Activated naive CD8-positive, alpha-beta T cell treated with anti-CD3 and anti-CD28 coated beads, Interleukin-2, amount 50 U/mL, for 24 hours (primary cell): ENCODE data around the gene IL5RA.

Experiments used
- ATAC-seq: fragments of 150-1000 bp; cut with Tn5 transposase; one replicate; pipeline ENCODE4 v1.10.0; 2021
- DNase-seq: peaks from one replicate; pipeline ENCODE4 v3.0.0; 2021
- H3K27ac Mint-ChIP-seq: one replicate; pipeline ENCODE4 v1.8.0; 2021; ENCODE audit warnings: mild to moderate bottlenecking, mixed read lengths
- H3K27me3 Mint-ChIP-seq: one replicate; pipeline ENCODE4 v1.8.0; 2021; ENCODE audit warnings: mixed read lengths
- H3K36me3 Mint-ChIP-seq: one replicate; pipeline ENCODE4 v1.8.0; 2021; ENCODE audit warnings: low read depth, mixed read lengths
- H3K4me1 Mint-ChIP-seq: one replicate; pipeline ENCODE4 v1.8.0; 2021; ENCODE audit warnings: mixed read lengths
- H3K4me3 Mint-ChIP-seq: one replicate; pipeline ENCODE4 v1.8.0; 2021; ENCODE audit warnings: mild to moderate bottlenecking, moderate library complexity, mixed read lengths
- H3K9me3 Mint-ChIP-seq: one replicate; pipeline ENCODE4 v1.8.0; 2021; ENCODE audit warnings: mixed read lengths

Gene IL5RA

DNA sequence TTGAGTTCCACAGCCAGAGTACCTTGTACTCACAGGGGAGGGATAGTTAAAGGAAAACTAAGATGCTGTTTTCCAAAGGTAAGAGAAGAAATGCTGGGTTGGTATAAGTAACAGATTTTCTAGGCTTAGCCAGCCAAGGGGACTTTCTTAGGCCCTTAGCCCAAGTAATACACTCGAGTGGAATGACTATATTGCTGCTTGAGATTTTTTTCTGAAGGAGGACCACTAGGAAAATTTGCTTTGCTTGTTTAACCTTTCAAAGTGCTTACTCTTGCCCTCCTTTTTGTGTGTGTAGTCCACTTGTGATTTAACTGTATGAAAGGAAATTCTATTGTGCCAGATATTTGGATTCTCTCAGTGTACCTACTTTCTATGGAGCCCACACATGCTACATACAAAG is 50.5 kb downstream of the IL5RA start:
- Mint-ChIP-seq H3K4me3 (no peak overlapping the region), H3K27ac (no peak overlapping the region), H3K4me1 (no peaks in the 10 kb centered on the region), H3K9me3 (no peaks in the 10 kb centered on the region), H3K27me3 (no peaks in the 10 kb centered on the region), H3K36me3 (no peaks in the 10 kb centered on the region)
- DNase-seq = no peak
- no peak for ATAC-seq

DNA sequence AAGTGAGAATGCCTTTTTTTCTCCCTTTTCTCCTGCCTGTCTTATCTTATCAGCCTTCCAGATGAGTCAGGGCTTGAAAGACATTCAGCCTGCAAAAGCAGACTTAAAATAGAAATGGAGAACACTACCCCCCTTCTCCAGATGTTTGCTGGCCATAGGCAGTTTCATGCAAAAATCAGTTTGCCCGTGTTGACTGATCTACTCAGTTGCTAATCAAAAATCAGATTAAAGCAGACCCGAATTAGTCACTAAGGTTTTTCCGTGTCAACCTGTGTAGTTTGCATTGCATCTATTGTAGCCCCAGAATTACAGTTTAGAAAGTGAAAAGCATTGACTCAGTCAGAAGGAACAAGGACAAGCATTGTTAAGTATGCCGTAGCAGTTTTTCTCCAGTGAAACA is 56.2 kb downstream of the IL5RA start:
- Mint-ChIP-seq H3K9me3 (no peaks in the 10 kb centered on the region), H3K27ac (no peak overlapping the region), H3K4me1 (no peaks in the 10 kb centered on the region), H3K36me3 (no peaks in the 10 kb centered on the region), H3K27me3 (no peaks in the 10 kb centered on the region), H3K4me3 (no peak overlapping the region)
- DNase-seq (no peak), ATAC-seq (peak; percentile 49)

DNA sequence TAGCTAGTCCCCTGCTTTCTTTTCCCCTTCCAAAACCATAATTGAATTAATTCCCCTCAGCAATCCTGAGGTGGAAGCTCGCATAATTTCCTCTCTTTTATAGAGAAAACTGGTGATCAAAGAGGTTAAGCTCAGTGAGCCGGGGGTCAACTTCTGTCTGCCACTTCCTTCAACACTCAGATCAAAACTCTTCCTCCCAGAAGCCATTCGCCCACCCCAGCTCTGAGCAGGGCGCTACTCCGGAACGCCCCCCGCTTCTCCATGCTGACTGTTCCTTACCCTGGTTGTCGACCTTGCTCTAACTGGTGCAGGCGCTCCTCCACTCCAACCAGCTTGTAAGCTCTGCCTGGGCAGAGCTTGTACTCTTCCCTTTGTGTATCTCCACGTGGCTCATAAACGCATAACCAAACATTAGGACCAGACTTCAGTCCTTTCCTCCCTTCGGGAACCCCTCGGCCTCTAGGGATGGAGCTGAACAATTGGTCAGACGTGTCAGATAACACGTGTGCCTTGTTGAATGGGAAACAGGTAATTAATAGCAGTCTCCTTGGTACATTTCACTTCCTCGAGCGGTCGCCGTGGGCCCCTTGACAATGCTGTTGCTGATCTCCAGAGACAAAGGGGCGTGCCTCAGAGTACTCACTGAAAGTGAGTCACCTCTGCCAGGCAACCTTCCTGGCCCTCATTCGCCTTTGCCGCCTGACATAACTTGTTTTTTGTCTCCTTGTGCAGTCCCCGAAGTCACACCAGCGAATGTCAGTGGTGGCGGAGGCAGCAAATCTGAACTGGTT is 71.8 kb downstream of the IL5RA start:
- H3K9me3 Mint-ChIP-seq = no peaks in the 10 kb centered on the region
- no peak overlapping the region for H3K4me3 Mint-ChIP-seq
- H3K27ac Mint-ChIP-seq = no peak overlapping the region
- peaks cover 3% of the 10 kb centered on the region for H3K27me3 Mint-ChIP-seq
- no peaks in the 10 kb centered on the region for H3K36me3 Mint-ChIP-seq
- ATAC-seq (no peak), DNase-seq (no peak)
- H3K4me1 Mint-ChIP-seq = no peaks in the 10 kb centered on the region

DNA sequence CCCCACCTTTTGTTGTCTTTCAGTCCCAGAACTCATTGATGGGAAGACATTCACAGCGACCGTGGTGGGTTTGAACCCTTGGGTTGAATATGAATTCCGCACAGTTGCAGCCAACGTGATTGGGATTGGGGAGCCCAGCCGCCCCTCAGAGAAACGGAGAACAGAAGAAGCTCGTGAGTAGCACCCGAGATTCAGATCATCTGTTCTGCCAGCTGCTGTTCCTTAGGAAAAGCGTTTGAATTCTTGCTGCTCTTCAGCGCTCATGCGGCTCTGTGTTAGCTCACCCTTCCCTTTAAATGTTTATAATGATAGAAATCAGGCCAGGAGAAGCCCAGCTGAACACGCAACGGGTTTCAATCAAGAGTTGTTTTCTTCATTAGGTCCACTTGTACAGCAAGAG is 73.0 kb downstream of the IL5RA start:
- ATAC-seq (no peak), DNase-seq (no peak)
- H3K27ac Mint-ChIP-seq = no peak overlapping the region
- no peaks in the 10 kb centered on the region for H3K36me3 Mint-ChIP-seq
- H3K27me3 Mint-ChIP-seq = peaks cover 3% of the 10 kb centered on the region
- H3K4me1 Mint-ChIP-seq = no peaks in the 10 kb centered on the region
- H3K9me3 Mint-ChIP-seq = no peaks in the 10 kb centered on the region
- H3K4me3 Mint-ChIP-seq = no peak overlapping the region

DNA sequence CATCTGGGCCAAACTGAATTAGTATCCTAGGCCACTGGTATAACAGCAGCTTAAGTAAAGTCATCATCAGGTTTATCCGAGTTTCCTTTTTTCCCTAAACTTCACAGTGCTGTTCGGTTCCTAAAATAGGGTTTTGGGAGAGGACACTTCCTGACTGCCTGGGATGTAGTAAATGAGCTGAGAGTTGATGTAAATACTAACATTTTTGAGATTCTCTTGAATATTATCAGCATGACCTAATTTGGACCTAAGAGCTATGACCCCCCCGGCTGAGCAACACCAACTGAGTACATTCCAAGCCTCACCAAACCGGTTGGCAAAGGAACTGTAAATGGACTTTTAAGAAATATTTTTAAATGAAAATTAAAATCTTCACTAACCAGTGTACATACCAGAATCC is 78.8 kb downstream of the IL5RA start:
- DNase-seq (no peak), ATAC-seq (no peak)
- Mint-ChIP-seq H3K9me3 (no peaks in the 10 kb centered on the region), H3K27me3 (peaks cover 3% of the 10 kb centered on the region), H3K27ac (no peak overlapping the region), H3K4me1 (peaks cover 9% of the 10 kb centered on the region), H3K4me3 (no peak overlapping the region), H3K36me3 (no peaks in the 10 kb centered on the region)

DNA sequence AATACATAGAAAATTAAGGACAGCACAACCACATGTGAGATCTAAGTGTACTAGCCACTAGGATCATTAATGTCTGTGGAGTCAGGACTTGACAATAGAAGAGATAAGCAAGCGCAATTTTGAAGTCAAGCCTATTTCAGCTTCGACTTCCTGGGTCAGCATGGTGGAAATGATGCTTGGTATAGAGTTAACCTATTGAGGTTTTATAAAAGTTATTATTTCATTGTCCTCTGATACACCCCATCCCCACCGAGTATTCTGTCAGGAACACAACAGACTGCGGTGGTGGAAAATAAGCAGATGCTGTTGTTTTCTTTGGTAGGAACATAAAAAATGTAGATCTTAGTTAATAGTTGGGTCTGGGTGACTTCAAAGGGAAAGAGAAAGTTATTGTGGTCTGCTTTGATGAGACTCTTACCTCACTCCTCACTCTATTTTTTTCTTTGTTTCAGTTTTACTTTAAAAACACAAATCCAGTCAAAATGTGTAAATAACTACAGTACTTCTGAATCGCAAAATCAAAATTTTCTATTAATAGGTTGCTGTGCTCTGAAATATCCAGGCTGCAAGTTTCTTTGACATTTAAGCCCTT is 82.1 kb downstream of the IL5RA start:
- no peak for ATAC-seq
- Mint-ChIP-seq H3K36me3 (no peaks in the 10 kb centered on the region), H3K27ac (peak overlapping the region; percentile 29), H3K4me3 (no peak overlapping the region), H3K27me3 (no peaks in the 10 kb centered on the region), H3K9me3 (no peaks in the 10 kb centered on the region), H3K4me1 (peaks cover 9% of the 10 kb centered on the region)
- no peak for DNase-seq

DNA sequence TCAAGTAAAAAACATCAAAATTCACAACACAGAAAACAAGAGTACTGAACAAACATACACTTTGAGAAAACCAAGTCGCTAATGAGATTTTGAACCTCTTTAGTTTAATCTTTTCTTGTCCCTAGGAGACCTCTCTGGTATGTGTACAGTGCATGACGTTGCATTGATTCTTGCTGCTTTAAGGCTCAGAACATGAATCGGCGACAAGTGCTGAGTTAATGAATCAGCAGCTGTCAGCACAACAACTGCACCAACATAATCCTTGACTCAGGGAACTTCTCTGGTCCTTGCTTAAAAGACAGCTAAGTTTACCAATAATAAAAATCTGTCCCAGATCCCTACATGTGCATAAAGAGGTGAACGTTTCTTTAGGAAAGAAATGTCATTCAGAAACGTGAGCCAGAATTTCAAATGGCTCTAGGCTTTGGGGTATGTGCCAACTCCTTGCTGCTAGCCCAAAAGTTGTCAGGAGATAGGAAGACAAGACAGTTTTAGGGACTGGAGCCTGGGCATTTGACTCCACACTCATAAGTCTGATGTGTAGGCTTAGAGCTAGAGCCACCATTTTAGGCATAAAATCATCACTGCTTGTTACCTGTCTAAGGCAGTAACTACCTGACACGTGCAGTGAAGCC is 86.9 kb downstream of the IL5RA start:
- Mint-ChIP-seq H3K4me1 (peaks cover 6% of the 10 kb centered on the region), H3K36me3 (no peaks in the 10 kb centered on the region), H3K4me3 (no peak overlapping the region), H3K27me3 (peaks cover 2% of the 10 kb centered on the region), H3K27ac (no peak overlapping the region), H3K9me3 (no peaks in the 10 kb centered on the region)
- DNase-seq (no peak), ATAC-seq (no peak)

DNA sequence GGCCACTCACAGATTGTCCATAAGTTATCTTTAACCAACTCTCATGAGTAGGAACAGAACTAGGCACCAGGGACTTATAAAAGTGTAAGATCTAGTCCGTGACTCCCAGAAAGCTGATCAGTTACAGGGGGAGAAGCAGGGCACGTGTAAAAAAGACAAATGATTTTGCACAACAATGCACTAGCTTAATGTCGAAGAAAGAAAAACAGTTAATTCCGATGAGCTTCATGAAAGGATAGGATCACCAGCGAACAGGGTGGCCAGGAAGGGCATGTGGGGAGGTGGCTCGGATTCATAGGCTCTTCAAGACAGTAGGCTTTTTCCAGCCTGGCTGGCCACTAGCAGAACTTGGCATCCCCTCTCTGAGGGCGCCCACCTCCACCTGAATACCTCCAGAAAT is 90.0 kb downstream of the IL5RA start:
- Mint-ChIP-seq H3K4me3 (no peak overlapping the region), H3K9me3 (no peaks in the 10 kb centered on the region), H3K27ac (no peak overlapping the region), H3K27me3 (peaks cover 2% of the 10 kb centered on the region), H3K36me3 (no peaks in the 10 kb centered on the region), H3K4me1 (no peaks in the 10 kb centered on the region)
- DNase-seq (no peak), ATAC-seq (no peak)
